H9 (cell line): Measurements from ENCODE around the gene FAXDC2. TPM values are rescaled to one million over a fixed set of nuclear protein-coding genes. Genes with fewer than 3 reads are reported as not detected.

ENCODE experiments used
- DNase-seq: peaks from one replicate; pipeline ENCODE4 v3.0.0-alpha.2; 2017
- H2AFZ ChIP-seq: one replicate; pipeline ENCODE4 v1.6.1; 2013; ENCODE audit warnings: mild to moderate bottlenecking, low read length, control low read depth, moderate library complexity
- H2AK5ac ChIP-seq: 2 replicates; pipeline ENCODE4 v1.6.1; 2013; ENCODE audit warnings: low read length, control low read depth, mixed read lengths; ENCODE audit not compliant: insufficient read length
- H2BK120ac ChIP-seq: one replicate; pipeline ENCODE4 v1.6.1; 2013; ENCODE audit warnings: low read depth, mild to moderate bottlenecking, low read length, control low read depth, inconsistent platforms; ENCODE audit not compliant: poor library complexity, severe bottlenecking
- H2BK12ac ChIP-seq: 2 replicates; pipeline ENCODE4 v1.6.1; 2013; ENCODE audit warnings: low read length, control low read depth, mixed read lengths, low read depth; ENCODE audit not compliant: insufficient read length
- H2BK15ac ChIP-seq: 2 replicates; pipeline ENCODE4 v1.6.1; 2013; ENCODE audit warnings: low read depth, low read length, control low read depth
- H2BK20ac ChIP-seq: one replicate; pipeline ENCODE4 v1.6.1; 2013; ENCODE audit warnings: low read depth, mild to moderate bottlenecking, low read length, control low read depth, inconsistent platforms; ENCODE audit not compliant: poor library complexity, severe bottlenecking
- H2BK5ac ChIP-seq: 2 replicates; pipeline ENCODE4 v1.6.1; 2013; ENCODE audit warnings: low read length, control low read depth, mixed read lengths; ENCODE audit not compliant: insufficient read length
- H3K14ac ChIP-seq: 2 replicates; pipeline ENCODE4 v1.6.1; 2013; ENCODE audit warnings: low read length, control low read depth; ENCODE audit not compliant: insufficient read depth
- H3K18ac ChIP-seq: 2 replicates; pipeline ENCODE4 v1.6.1; 2013; ENCODE audit warnings: low read depth, mild to moderate bottlenecking, mixed read lengths, low read length, control low read depth; ENCODE audit not compliant: insufficient read length
- H3K23ac ChIP-seq: 2 replicates; pipeline ENCODE4 v1.6.1; 2013; ENCODE audit warnings: low read length, control low read depth, mixed read lengths, low read depth; ENCODE audit not compliant: insufficient read length
- H3K23me2 ChIP-seq: 2 replicates; pipeline ENCODE4 v1.6.1; 2013; ENCODE audit warnings: low read depth, mild to moderate bottlenecking, mixed read lengths, low read length, control low read depth; ENCODE audit not compliant: insufficient read length, poor library complexity, severe bottlenecking
- H3K27ac ChIP-seq: 2 replicates; pipeline ENCODE4 v1.5.1; 2013; ENCODE audit warnings: low read length, control low read depth, mixed read lengths, low read depth; ENCODE audit not compliant: insufficient read length
- H3K27me3 ChIP-seq: 2 replicates; pipeline ENCODE4 v1.6.1; 2013; ENCODE audit warnings: low read length, control low read depth, inconsistent platforms; ENCODE audit not compliant: insufficient read depth
- H3K4ac ChIP-seq: 2 replicates; pipeline ENCODE4 v1.6.1; 2013; ENCODE audit warnings: low read depth, mild to moderate bottlenecking, control low read depth, inconsistent platforms, low read length, moderate library complexity
- H3K4me1 ChIP-seq: 2 replicates; pipeline ENCODE4 v1.6.1; 2013; ENCODE audit warnings: low read length, control low read depth, inconsistent platforms; ENCODE audit not compliant: insufficient read depth
- H3K4me2 ChIP-seq: 2 replicates; pipeline ENCODE4 v1.6.1; 2013; ENCODE audit warnings: low read length, control low read depth, mixed read lengths; ENCODE audit not compliant: insufficient read length, insufficient read depth
- H3K56ac ChIP-seq: 2 replicates; pipeline ENCODE4 v1.6.1; 2013; ENCODE audit warnings: low read depth, mild to moderate bottlenecking, mixed read lengths, low read length, control low read depth; ENCODE audit not compliant: insufficient read length
- H3K79me1 ChIP-seq: 2 replicates; pipeline ENCODE4 v1.6.1; 2013; ENCODE audit warnings: low read depth, mild to moderate bottlenecking, moderate library complexity, low read length, control low read depth, inconsistent platforms; ENCODE audit not compliant: insufficient read depth, poor library complexity, severe bottlenecking
- H3K79me2 ChIP-seq: 2 replicates; pipeline ENCODE4 v1.6.1; 2013; ENCODE audit warnings: low read length, control low read depth, inconsistent platforms; ENCODE audit not compliant: insufficient read depth
- H3K9ac ChIP-seq: 2 replicates; pipeline ENCODE4 v1.6.1; 2013; ENCODE audit warnings: low read length, control low read depth, mixed read lengths; ENCODE audit not compliant: insufficient read length; ENCODE audit errors: extremely low read depth
- H3K9me3 ChIP-seq: one replicate; pipeline ENCODE4 v1.6.1; 2013; ENCODE audit warnings: low read depth, low read length, inconsistent platforms; ENCODE audit not compliant: control insufficient read depth
- H3T11ph ChIP-seq: one replicate; pipeline ENCODE4 v1.6.1; 2013; ENCODE audit warnings: mild to moderate bottlenecking, low read length, control low read depth, inconsistent platforms
- H4K20me1 ChIP-seq: one replicate; pipeline ENCODE4 v1.6.1; 2013; ENCODE audit not compliant: control insufficient read depth, insufficient read length, insufficient read depth
- H4K5ac ChIP-seq: 2 replicates; pipeline ENCODE4 v1.6.1; 2013; ENCODE audit warnings: low read depth, mild to moderate bottlenecking, mixed read lengths, low read length, control low read depth; ENCODE audit not compliant: insufficient read length
- H4K8ac ChIP-seq: replicated peaks from 2 replicates; pipeline ENCODE4 v1.6.1; 2013; ENCODE audit warnings: low read length, control low read depth, mixed read lengths, low read depth; ENCODE audit not compliant: insufficient read length
- H4K91ac ChIP-seq: 2 replicates; pipeline ENCODE4 v1.6.1; 2013; ENCODE audit warnings: low read depth, mild to moderate bottlenecking, moderate library complexity, mixed read lengths, low read length, control low read depth; ENCODE audit not compliant: insufficient read length
- H3K27ac Mint-ChIP-seq, 3 experiments: 2 replicates in 2 of 3; 3 replicates in 1 of 3; pipeline ENCODE4 v1.8.0; 2020 to 2021; ENCODE audit warnings: mixed read lengths in 3 of 3, mild to moderate bottlenecking in 1 of 3, moderate library complexity in 1 of 3
- H3K27me3 Mint-ChIP-seq: 2 replicates; pipeline ENCODE4 v1.8.0; 2021; ENCODE audit warnings: low read depth, mild to moderate bottlenecking, moderate library complexity, mixed read lengths
- H3K36me3 Mint-ChIP-seq, 3 experiments: 2 replicates in 2 of 3; 3 replicates in 1 of 3; pipeline ENCODE4 v1.8.0; 2020 to 2021; ENCODE audit warnings: low read depth in 3 of 3, mixed read lengths in 3 of 3; ENCODE audit not compliant: insufficient read depth in 1 of 3
- H3K4me1 Mint-ChIP-seq, 2 experiments: 2 replicates each; pipeline ENCODE4 v1.8.0; 2020; ENCODE audit warnings: mixed read lengths in 2 of 2
- H3K4me3 Mint-ChIP-seq, 2 experiments: 2 replicates in 1 of 2; 3 replicates in 1 of 2; pipeline ENCODE4 v1.8.0; 2020 to 2021; ENCODE audit warnings: mild to moderate bottlenecking in 2 of 2, mixed read lengths in 2 of 2, moderate library complexity in 1 of 2
- H3K9me3 Mint-ChIP-seq, 2 experiments: 2 replicates in 1 of 2; 3 replicates in 1 of 2; pipeline ENCODE4 v1.8.0; 2020; ENCODE audit warnings: mild to moderate bottlenecking in 2 of 2, mixed read lengths in 2 of 2, moderate library complexity in 1 of 2
- CTCF ChIP-seq: fragments of 200-600 bp; sonication (generic); conservative IDR thresholded peaks from 3 replicates; pipeline ENCODE4 v1.8.0; 2021; ENCODE audit warnings: antibody characterized with exemption, mild to moderate bottlenecking
- WGBS: extraction: QIAGEN DNeasy Blood & Tissue Kit; methylation state at CpG from one replicate; pipeline ENCODE4 v1.1.7; 2013; ENCODE audit warnings: missing lambda C conversion rate, low lambda C conversion rate, mixed read lengths; ENCODE audit not compliant: insufficient read length; ENCODE audit errors: extremely low coverage; 5-methylcytosine and 5-hydroxymethylcytosine counted together
- total RNA-seq: library from RNA; stranded (reverse); gene quantifications from 2 replicates; pipeline ENCODE4 v1.2.1, GENCODE V29; 2021

FAXDC2 gene
- total RNA-seq, 1 experiment from 2014 or later: 3.0 TPM

- Histone ChIP-seq H2BK5ac (no peak overlapping the region), H2BK12ac (no peak overlapping the region), H3K4me2 (no peak overlapping the region), H3K23ac (no peak overlapping the region), H3T11ph (no peak overlapping the region), H3K18ac (no peak overlapping the region), H2BK15ac (no peak overlapping the region), H3K79me2 (no peaks in the 10 kb centered on the region), H3K9ac (no peak overlapping the region), H2AK5ac (no peak overlapping the region), H3K4me1 (no peaks in the 10 kb centered on the region), H4K20me1 (no peaks in the 10 kb centered on the region), H3K27ac (no peak overlapping the region), H3K27me3 (no peaks in the 10 kb centered on the region), H2AFZ (no peak overlapping the region), H4K91ac (no peak overlapping the region), H2BK20ac (no peak overlapping the region), H2BK120ac (no peak overlapping the region), H3K79me1 (no peaks in the 10 kb centered on the region), H3K4ac (no peak overlapping the region), H4K5ac (no peak overlapping the region), H3K23me2 (no peaks in the 10 kb centered on the region), H3K56ac (no peak overlapping the region), H3K14ac (no peak overlapping the region), H4K8ac (no peak overlapping the region), H3K9me3 (no peaks in the 10 kb centered on the region)
- no peak overlapping the region for H3K4me3 Mint-ChIP-seq
- WGBS: no CpG with 5 or more reads among the region's 3 CpGs
- peak; percentile 90 for TF ChIP-seq CTCF
- H3K9me3 Mint-ChIP-seq: no peaks in the 10 kb centered on the region
- peaks cover 2% of the 10 kb centered on the region; the same call in 1 of the 2 replicates for H3K27me3 Mint-ChIP-seq
- peak overlapping the region in 2 of 3 experiments; percentile 17 to 89; a peak in 2 of 7 replicates for H3K27ac Mint-ChIP-seq
- H3K4me1 Mint-ChIP-seq: peaks cover 0 to 7% of the 10 kb centered on the region in 2 experiments; a peak in 3 of 4 replicates
- peak; percentile 49 for DNase-seq
- peaks cover 63 to 92% (median 90%) of the 10 kb centered on the region in 3 experiments for H3K36me3 Mint-ChIP-seq
These were observed 38.5 kb downstream of the FAXDC2 start for GRCh38 chr5:154811653-154812465.
